Neural crest cell (in vitro differentiated cells): ENCODE results near the gene WDR44. TPM values are rescaled to one million over a fixed set of nuclear protein-coding genes. Genes with fewer than 3 reads are reported as not detected.
"Not testable (repeated sequence)": the region's sequence is repeated elsewhere in the genome, so short reads cannot be mapped to it uniquely, and the experiment has no call there.

Experiments
- DNase-seq: peaks from one replicate; pipeline ENCODE4 v3.0.0; 2021; ENCODE audit warnings: low read depth, mixed read lengths, low spot score
- H3K27ac Mint-ChIP-seq: one replicate; pipeline ENCODE4 v1.8.0; 2021; ENCODE audit warnings: mild to moderate bottlenecking, mixed read lengths; ENCODE audit not compliant: unreplicated experiment
- H3K27me3 Mint-ChIP-seq: 2 replicates; pipeline ENCODE4 v1.8.0; 2021; ENCODE audit warnings: low read depth, mild to moderate bottlenecking, mixed read lengths
- H3K36me3 Mint-ChIP-seq: 2 replicates; pipeline ENCODE4 v1.8.0; 2021; ENCODE audit warnings: low read depth, mild to moderate bottlenecking, mixed read lengths
- H3K4me1 Mint-ChIP-seq: 2 replicates; pipeline ENCODE4 v1.8.0; 2021; ENCODE audit warnings: mixed read lengths
- H3K4me3 Mint-ChIP-seq: one replicate; pipeline ENCODE4 v1.8.0; 2021; ENCODE audit warnings: mild to moderate bottlenecking, mixed read lengths
- H3K9me3 Mint-ChIP-seq: 2 replicates; pipeline ENCODE4 v1.8.0; 2021; ENCODE audit warnings: mixed read lengths
- CTCF ChIP-seq: fragments of 200-600 bp; sonication (generic); conservative IDR thresholded peaks from 2 replicates; pipeline ENCODE4 v1.5.0; 2021; ENCODE audit warnings: antibody characterized with exemption, mild to moderate bottlenecking
- total RNA-seq: library from RNA; stranded (reverse); gene quantifications from 2 replicates; pipeline ENCODE4 v1.2.1, GENCODE V29; 2021

WDR44 gene
- total RNA-seq, 1 donor from 2014 or later, result 10.9 TPM

- H3K9me3 Mint-ChIP-seq, result no peaks in the 10 kb centered on the region
- no peak for DNase-seq
- TF ChIP-seq CTCF, result no peak
- no peaks in the 10 kb centered on the region for H3K36me3 Mint-ChIP-seq
- no peaks in the 10 kb centered on the region for H3K4me1 Mint-ChIP-seq
- H3K4me3 Mint-ChIP-seq, result no peak overlapping the region
- no peak overlapping the region for H3K27ac Mint-ChIP-seq
- H3K27me3 Mint-ChIP-seq, result no peaks in the 10 kb centered on the region
Measured at GRCh38 chrX:118464501-118464900, 118.6 kb downstream of the WDR44 start.

- no peak for TF ChIP-seq CTCF
- Mint-ChIP-seq H3K4me1 (no peaks in the 10 kb centered on the region), H3K27me3 (no peaks in the 10 kb centered on the region), H3K9me3 (peaks cover 6% of the 10 kb centered on the region), H3K4me3 (no peak overlapping the region), H3K27ac (no peak overlapping the region), H3K36me3 (no peaks in the 10 kb centered on the region)
- DNase-seq, result no peak
Measured at GRCh38 chrX:118468122-118468521, 122.2 kb downstream of the WDR44 start.

DNA sequence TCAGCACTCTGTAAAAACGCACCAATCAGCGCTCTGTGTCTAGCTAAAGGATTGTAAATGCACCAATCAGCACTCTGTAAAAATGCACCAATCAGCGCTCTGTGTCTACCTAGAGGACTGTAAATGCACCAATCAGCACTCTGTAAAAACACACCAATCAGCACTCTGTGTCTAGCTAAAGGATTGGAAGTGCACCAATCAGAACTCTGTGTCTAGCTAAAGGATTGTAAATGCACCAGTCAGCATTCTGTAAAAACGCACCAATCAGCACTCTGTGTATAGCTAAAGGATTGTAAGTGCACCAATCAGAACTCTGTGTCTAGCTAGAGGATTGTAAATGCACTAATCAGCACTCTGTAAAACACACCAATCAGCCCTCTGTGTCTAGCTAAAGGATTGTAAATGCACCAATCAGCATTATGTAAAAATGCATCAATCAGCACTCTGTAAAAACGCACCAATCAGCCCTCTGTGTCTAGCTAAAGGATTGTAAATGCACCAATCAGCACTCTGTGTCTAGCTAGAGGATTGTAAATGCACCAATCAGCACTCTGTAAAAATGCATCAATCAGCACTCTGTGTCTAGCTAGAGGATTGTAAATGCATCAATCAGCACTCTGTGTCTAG, 124.9 kb downstream of the WDR44 start:
- H3K4me3 Mint-ChIP-seq, H3K9me3 Mint-ChIP-seq, H3K27ac Mint-ChIP-seq, H3K4me1 Mint-ChIP-seq, DNase-seq, H3K36me3 Mint-ChIP-seq, H3K27me3 Mint-ChIP-seq: not testable (repeated sequence)

GRCh38 chrX:118474586-118474985, 128.7 kb downstream of the WDR44 start:
- no peak for DNase-seq
- Mint-ChIP-seq H3K9me3 (peaks cover 6% of the 10 kb centered on the region), H3K27ac (no peak overlapping the region), H3K4me1 (no peaks in the 10 kb centered on the region), H3K27me3 (no peaks in the 10 kb centered on the region), H3K36me3 (no peaks in the 10 kb centered on the region), H3K4me3 (no peak overlapping the region)
- no peak for TF ChIP-seq CTCF

DNA sequence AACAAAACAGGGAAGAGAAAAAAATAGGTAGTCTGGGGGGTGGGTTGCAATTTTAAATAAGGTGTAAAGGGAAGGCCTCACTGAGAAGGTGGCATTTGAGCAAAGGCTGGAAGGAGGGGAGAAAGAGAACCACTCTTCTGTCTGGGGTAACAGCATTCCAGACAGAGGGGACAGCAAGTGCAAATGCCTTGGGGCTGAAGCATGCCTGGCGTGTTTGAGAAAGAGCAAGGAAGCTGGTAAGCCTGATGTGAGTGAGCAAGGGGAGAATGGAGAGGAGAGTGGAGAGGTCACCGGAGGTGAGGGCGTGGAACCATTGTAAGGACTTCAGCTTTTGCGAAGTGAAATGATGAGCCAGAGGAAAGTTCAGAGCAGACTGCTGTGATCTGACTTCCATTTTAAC, 130.0 kb downstream of the WDR44 start:
- H3K4me1 Mint-ChIP-seq, result no peaks in the 10 kb centered on the region
- no peaks in the 10 kb centered on the region for H3K36me3 Mint-ChIP-seq
- DNase-seq, result no peak

GRCh38 chrX:118480172-118480571, 134.3 kb downstream of the WDR44 start:
- Mint-ChIP-seq H3K9me3 (no peaks in the 10 kb centered on the region), H3K4me1 (no peaks in the 10 kb centered on the region)

More for the DNA sequence above, 130.0 kb downstream of the WDR44 start:
- H3K27me3 Mint-ChIP-seq, result no peaks in the 10 kb centered on the region
- no peak for TF ChIP-seq CTCF
- H3K9me3 Mint-ChIP-seq, result peaks cover 6% of the 10 kb centered on the region
- no peak overlapping the region for H3K27ac Mint-ChIP-seq
- H3K4me3 Mint-ChIP-seq, result no peak overlapping the region

GRCh38 chrX:118482384-118482783, 136.5 kb downstream of the WDR44 start:
- not testable (repeated sequence) for H3K27ac Mint-ChIP-seq, H3K4me1 Mint-ChIP-seq, H3K27me3 Mint-ChIP-seq, H3K4me3 Mint-ChIP-seq, H3K9me3 Mint-ChIP-seq, H3K36me3 Mint-ChIP-seq, DNase-seq

More at GRCh38 chrX:118480172-118480571, 134.3 kb downstream of the WDR44 start:
- no peaks in the 10 kb centered on the region for H3K27me3 Mint-ChIP-seq
- no peaks in the 10 kb centered on the region for H3K36me3 Mint-ChIP-seq
- H3K27ac Mint-ChIP-seq, result no peak overlapping the region
- no peak for TF ChIP-seq CTCF
- H3K4me3 Mint-ChIP-seq, result no peak overlapping the region
- no peak for DNase-seq
